ENCODE results near the gene NOX4.

DNA sequence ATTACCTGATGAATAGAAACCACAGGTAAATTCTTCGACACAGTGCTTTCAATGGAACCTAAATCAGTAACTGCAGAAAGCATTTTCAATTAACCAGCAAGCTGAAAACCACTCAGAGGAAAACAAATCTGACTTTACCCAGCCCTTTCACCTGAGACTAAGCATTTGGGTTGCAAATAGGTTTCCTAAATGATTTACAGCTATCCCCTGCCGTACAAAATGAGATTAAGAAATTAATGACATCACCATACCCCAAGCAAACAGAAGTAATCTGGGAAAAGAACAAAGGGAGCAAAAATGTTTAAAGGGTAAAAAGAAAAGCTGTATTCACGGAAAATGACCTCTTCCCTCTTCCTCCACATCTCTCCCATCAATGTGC lies 584 bp downstream of the NOX4 start:
- no peak for TF ChIP-seq YY1 (IDR thresholded peaks at IDR 0.05; ENCODE audit: insufficient read depth, insufficient read length)
- no peak for TF ChIP-seq SUZ12 (IDR thresholded peaks at IDR 0.05; ENCODE audit: extremely low read depth, insufficient read depth, insufficient read length)
- TF ChIP-seq ZNF274 (IDR thresholded peaks at IDR 0.05; ENCODE audit: low read depth, low read length) = no peak

Data from NT2/D1 (cell line).